ENCODE data around the gene PHF13. TPM values are rescaled to one million over a fixed set of nuclear protein-coding genes. Genes with fewer than 3 reads are reported as not detected.

Gene PHF13
- total RNA-seq, 4 donors from 2014 or later, result 12.6 to 21.7 (median 17.0) TPM

DNA sequence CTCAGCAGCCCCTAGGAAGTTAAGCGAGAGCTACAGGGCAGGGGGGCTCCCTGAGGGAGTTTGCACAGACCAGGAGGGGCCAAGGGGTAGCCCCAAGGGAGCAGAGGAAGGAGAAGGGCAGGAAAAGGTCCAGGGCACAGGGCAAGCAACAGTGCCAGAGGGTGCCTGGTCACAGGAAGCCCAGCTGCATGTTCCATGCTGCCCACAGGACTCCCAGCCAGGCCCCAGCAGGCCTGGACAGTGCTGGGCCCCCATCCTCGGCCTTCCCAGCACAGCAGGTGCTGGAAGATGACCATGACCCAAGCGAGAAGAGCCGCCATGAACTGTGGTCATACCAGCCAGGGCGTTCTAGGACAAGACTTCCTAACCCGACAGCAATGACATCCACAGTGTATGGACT is 21.9 kb upstream of the PHF13 start:
- H3K36me3 ChIP-seq, result peaks cover 85% of the 10 kb centered on the region
- TF ChIP-seq POLR2A (IDR thresholded peaks at IDR 0.05) (no peak), EP300 (IDR thresholded peaks at IDR 0.05) (no peak), POLR2AphosphoS5 (IDR thresholded peaks at IDR 0.05) (no peak)
- TF ChIP-seq, protein P1, sequence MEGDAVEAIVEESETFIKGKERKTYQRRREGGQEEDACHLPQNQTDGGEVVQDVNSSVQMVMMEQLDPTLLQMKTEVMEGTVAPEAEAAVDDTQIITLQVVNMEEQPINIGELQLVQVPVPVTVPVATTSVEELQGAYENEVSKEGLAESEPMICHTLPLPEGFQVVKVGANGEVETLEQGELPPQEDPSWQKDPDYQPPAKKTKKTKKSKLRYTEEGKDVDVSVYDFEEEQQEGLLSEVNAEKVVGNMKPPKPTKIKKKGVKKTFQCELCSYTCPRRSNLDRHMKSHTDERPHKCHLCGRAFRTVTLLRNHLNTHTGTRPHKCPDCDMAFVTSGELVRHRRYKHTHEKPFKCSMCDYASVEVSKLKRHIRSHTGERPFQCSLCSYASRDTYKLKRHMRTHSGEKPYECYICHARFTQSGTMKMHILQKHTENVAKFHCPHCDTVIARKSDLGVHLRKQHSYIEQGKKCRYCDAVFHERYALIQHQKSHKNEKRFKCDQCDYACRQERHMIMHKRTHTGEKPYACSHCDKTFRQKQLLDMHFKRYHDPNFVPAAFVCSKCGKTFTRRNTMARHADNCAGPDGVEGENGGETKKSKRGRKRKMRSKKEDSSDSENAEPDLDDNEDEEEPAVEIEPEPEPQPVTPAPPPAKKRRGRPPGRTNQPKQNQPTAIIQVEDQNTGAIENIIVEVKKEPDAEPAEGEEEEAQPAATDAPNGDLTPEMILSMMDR (IDR thresholded peaks at IDR 0.05), result no peak
- no peak overlapping the region for H3K27ac ChIP-seq
- WGBS, result 100% methylated on average over 2 of the region's 6 CpGs
- peaks cover 50% of the 10 kb centered on the region for H3K4me1 ChIP-seq
- no peak overlapping the region for H3K4me3 ChIP-seq
- DNase-seq (ENCODE audit: low spot score in 2 of 2), result no peak
- H3K27me3 ChIP-seq, result no peaks in the 10 kb centered on the region
- no peaks in the 10 kb centered on the region for H3K9me3 ChIP-seq

DNA sequence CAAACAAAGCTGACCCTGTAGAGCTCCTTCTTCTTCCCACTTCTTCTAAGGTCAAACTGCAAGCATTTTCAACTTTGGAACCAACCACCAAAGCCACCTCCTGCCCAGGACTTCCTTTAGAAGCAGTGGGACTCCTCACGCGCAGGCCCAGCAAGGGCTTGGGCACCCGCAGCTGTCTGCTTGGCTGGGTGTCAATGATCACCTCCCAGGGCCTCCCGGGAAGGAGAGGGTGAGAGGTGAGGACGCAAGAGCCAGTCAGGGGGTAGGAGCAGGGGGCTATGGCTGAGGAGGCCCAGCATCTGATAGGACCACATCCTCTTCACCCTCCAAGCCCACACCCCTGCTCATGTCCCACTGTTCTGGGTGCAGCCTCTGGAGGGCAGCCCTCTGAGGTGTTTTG is 21.1 kb upstream of the PHF13 start:
- no peak overlapping the region for H3K4me3 ChIP-seq
- WGBS, result 51% methylated on average over 5 of the region's 5 CpGs
- peaks cover 50% of the 10 kb centered on the region for H3K4me1 ChIP-seq
- no peaks in the 10 kb centered on the region for H3K9me3 ChIP-seq
- DNase-seq (ENCODE audit: low spot score in 2 of 2), result no peak
- H3K27me3 ChIP-seq, result no peaks in the 10 kb centered on the region
- no peak overlapping the region for H3K27ac ChIP-seq
- peaks cover 93% of the 10 kb centered on the region for H3K36me3 ChIP-seq
- TF ChIP-seq EP300 (IDR thresholded peaks at IDR 0.05) (no peak), POLR2A (IDR thresholded peaks at IDR 0.05) (no peak), POLR2AphosphoS5 (IDR thresholded peaks at IDR 0.05) (no peak)
- TF ChIP-seq, protein P1 (IDR thresholded peaks at IDR 0.05), result no peak

DNA sequence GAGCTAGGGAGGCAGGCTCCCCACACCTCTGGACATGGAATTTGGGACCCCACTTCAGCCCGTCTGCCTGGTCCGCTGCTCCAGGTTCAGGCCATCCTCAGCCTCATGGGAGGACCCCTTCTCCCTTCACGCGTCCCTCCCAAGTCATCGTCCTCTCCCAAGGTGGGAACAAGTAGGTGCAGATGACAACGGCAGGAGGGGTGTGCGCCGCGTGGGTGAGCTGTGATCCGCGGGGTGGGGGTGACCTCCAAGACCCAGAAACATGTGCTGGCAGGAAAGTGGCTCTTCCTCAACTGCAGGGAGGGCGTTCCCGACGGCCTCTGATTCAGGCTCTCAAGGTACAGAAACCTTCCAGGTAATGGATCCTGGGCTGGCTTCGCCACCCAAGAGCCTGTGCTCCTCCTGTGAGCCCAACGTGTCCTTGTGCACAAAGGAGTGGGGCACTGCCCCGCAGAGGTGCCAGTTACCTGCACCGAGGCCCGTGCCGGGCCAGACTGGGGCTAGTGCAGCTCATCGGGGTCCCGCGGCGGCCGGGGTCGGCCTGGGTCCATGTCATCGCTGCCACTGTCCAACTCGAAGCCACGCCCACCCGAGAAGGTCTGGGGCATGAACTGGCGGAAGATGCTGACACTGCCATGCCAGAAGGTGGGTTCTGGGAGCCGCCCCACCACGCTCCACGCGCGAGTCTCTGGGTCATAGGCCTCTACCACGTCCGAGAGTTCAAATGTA is 20.5 kb upstream of the PHF13 start:
- Histone ChIP-seq H3K4me3 (no peak overlapping the region), H3K27ac (no peak overlapping the region), H3K4me1 (peaks cover 50% of the 10 kb centered on the region), H3K9me3 (no peaks in the 10 kb centered on the region), H3K27me3 (no peaks in the 10 kb centered on the region), H3K36me3 (peaks cover 94% of the 10 kb centered on the region)
- DNase-seq (ENCODE audit: low spot score in 2 of 2), result no peak
- WGBS, result 91% methylated on average over 11 of the region's 38 CpGs
- TF ChIP-seq EP300 (IDR thresholded peaks at IDR 0.05), result no peak
- TF ChIP-seq POLR2AphosphoS5 (IDR thresholded peaks at IDR 0.05), result no peak
- TF ChIP-seq, protein P1 (IDR thresholded peaks at IDR 0.05), result no peak
- TF ChIP-seq POLR2A (IDR thresholded peaks at IDR 0.05), result no peak

DNA sequence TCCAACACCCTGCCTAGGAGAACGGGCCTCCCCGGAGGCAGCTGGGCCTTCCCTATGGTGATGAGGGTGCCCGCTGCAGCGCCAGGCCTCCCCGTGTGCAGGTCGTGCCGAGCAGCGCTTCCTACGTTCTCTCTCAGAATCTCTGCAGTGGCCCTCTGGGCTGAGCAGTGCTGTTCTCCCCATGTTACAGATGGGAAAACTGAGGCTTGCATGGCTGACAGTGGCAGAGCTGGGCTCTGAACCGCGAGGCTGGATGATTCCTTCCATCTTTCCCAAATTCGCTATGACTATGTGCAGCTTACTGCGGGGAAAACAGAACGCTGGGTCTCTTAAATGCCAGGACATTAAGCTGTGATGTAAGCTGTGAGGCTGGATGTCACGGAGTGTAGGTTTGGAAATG is 19.7 kb upstream of the PHF13 start:
- WGBS, result 90% methylated on average over 9 of the region's 15 CpGs
- no peak overlapping the region for H3K27ac ChIP-seq
- no peak overlapping the region for H3K4me3 ChIP-seq
- H3K9me3 ChIP-seq, result no peaks in the 10 kb centered on the region
- TF ChIP-seq, protein P1 (IDR thresholded peaks at IDR 0.05), result no peak
- TF ChIP-seq POLR2A (IDR thresholded peaks at IDR 0.05) (no peak), POLR2AphosphoS5 (IDR thresholded peaks at IDR 0.05) (no peak), EP300 (IDR thresholded peaks at IDR 0.05) (no peak)
- peaks cover 50% of the 10 kb centered on the region for H3K4me1 ChIP-seq
- H3K36me3 ChIP-seq, result peaks cover 95% of the 10 kb centered on the region
- H3K27me3 ChIP-seq, result no peaks in the 10 kb centered on the region
- no peak for DNase-seq (ENCODE audit: low spot score in 2 of 2)

DNA sequence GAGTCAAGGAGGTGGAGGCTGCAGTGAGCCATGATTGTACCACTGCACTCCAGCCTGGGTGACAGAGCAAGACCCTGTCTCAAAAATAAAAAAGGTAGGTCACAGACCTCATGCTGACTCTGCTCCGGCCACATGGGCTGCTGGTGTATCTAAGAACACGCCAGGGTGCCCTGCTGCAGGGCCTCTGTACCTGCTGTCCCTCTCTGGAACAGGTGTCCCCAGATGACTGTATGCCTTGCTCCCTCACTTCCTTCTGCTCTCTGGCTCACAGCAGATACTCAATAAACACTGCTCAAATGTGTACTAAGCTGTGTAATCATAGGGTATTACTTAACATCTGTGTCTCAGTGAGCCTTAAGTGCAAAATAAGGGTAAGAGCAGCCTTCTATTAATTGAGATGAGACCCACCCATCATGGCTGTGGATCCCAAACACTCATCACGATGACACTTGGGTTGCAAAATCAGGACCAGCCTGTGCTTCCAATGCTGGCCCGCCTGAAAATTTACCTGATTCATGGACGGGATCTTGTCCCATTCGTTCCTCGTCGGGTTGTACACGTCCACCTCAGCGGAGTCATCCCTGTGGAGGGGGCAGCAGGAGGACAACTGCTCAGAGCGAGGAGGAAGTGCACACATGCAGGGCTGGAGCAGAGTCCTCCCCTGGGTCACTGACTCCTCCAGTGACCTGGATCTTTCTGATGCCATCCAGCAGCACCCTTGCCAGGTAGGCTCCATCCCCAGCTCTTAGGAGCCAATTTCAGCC is 18.4 kb upstream of the PHF13 start:
- Histone ChIP-seq H3K4me1 (peaks cover 52% of the 10 kb centered on the region), H3K27me3 (no peaks in the 10 kb centered on the region), H3K27ac (no peak overlapping the region), H3K36me3 (peaks cover 85% of the 10 kb centered on the region), H3K4me3 (no peak overlapping the region), H3K9me3 (no peaks in the 10 kb centered on the region)
- TF ChIP-seq POLR2A (IDR thresholded peaks at IDR 0.05) (no peak), POLR2AphosphoS5 (IDR thresholded peaks at IDR 0.05) (no peak), EP300 (IDR thresholded peaks at IDR 0.05) (no peak)
- TF ChIP-seq, protein P1 (IDR thresholded peaks at IDR 0.05), result no peak
- 92% methylated on average over 8 of the region's 11 CpGs for WGBS
- DNase-seq (ENCODE audit: low spot score in 2 of 2), result no peak
